Neural progenitor cell (in vitro differentiated cells): ENCODE measurements around the gene PPIE.

Experiments
- CTCF ChIP-seq: fragments of 200-600 bp; sonication (generic); IDR thresholded peaks from 2 replicates; pipeline ENCODE4 v1.5.1; 2017; ENCODE audit warnings: antibody characterized with exemption, mild to moderate bottlenecking
- EZH2 ChIP-seq: fragments of 200-600 bp; sonication (generic); IDR thresholded peaks from 2 replicates; pipeline ENCODE4 v1.6.1; 2017; ENCODE audit warnings: antibody characterized with exemption, mild to moderate bottlenecking, moderate library complexity
- EZH2phosphoT487 ChIP-seq: fragments of 200-600 bp; sonication (generic); IDR thresholded peaks from 2 replicates; pipeline ENCODE4 v1.6.1; 2017; ENCODE audit warnings: antibody characterized with exemption

GRCh38 chr1:39689214-39689613 lies 49.5 kb upstream of the PPIE start:
- TF ChIP-seq CTCF (no peak), EZH2 (no peak), EZH2phosphoT487 (no peak)
